ENCODE data around the gene CCNY. TPM values are rescaled to one million over a fixed set of nuclear protein-coding genes. Genes with fewer than 3 reads are reported as not detected.
"Not testable (repeated sequence)": the region's sequence is repeated elsewhere in the genome, so short reads cannot be mapped to it uniquely, and the experiment has no call there.

CCNY gene
- total and polyA plus RNA-seq, 9 donors = 28.3 to 87.0 (median 60.9) TPM

DNA sequence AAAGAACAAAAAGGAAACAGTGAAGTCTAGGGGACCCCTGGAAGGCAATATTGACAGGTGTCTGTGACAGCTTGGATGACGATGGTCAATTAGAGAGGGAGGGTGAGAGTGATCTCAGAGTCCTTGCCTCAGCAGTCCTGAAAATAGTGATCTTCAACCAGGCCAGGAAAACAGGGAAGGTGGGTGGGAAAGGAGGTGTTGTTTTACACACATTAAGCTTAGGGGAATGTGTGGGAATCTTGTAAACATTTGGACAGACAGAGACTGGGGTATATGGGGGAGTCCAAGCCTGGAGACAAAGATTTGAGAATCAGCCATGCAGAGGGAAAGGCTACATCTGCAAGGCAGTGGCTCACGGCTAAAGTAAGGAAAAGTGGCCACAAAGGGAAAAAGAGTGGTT lies 27.5 kb upstream of the CCNY start:
- TF ChIP-seq EP300 (IDR thresholded peaks at IDR 0.05) (no peak), POLR2A (IDR thresholded peaks at IDR 0.05) (no peak)
- TF ChIP-seq, protein P1, sequence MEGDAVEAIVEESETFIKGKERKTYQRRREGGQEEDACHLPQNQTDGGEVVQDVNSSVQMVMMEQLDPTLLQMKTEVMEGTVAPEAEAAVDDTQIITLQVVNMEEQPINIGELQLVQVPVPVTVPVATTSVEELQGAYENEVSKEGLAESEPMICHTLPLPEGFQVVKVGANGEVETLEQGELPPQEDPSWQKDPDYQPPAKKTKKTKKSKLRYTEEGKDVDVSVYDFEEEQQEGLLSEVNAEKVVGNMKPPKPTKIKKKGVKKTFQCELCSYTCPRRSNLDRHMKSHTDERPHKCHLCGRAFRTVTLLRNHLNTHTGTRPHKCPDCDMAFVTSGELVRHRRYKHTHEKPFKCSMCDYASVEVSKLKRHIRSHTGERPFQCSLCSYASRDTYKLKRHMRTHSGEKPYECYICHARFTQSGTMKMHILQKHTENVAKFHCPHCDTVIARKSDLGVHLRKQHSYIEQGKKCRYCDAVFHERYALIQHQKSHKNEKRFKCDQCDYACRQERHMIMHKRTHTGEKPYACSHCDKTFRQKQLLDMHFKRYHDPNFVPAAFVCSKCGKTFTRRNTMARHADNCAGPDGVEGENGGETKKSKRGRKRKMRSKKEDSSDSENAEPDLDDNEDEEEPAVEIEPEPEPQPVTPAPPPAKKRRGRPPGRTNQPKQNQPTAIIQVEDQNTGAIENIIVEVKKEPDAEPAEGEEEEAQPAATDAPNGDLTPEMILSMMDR (IDR thresholded peaks at IDR 0.05) = no peak
- Histone ChIP-seq H3K9me3 (no peaks in the 10 kb centered on the region), H3K4me1 (ENCODE audit: insufficient read depth) (no peaks in the 10 kb centered on the region), H3K27ac (no peak overlapping the region), H3K4me3 (no peak overlapping the region), H3K36me3 (no peaks in the 10 kb centered on the region), H3K27me3 (no peaks in the 10 kb centered on the region)
- no peak for DNase-seq
- intact Hi-C loops (cut with DNase I) = no loop called here
- 8 to 18% (median 9%) methylated on average over 2 of the region's 2 CpGs for WGBS, 3 donors

DNA sequence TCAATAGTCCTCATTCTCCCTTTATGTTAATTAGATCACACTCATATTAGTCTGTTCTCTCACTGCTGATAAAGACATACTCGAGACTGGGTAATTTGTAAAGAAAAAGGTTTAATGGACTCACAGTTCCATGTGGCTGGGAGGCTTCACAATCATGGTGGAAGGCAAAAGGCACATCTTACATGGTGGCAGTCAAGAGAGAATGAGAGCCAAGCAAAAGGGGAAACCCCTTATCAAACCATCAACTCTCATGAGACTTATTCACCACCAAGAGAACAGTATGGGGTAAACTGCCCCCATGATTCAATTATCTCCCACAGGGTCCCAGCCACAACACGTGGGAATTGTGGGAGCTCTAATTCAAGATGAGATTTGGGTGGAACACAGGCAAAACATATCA lies 22.2 kb upstream of the CCNY start:
- WGBS, 3 donors = 70 to 83% (median 77%) methylated on average over 2 of the region's 2 CpGs
- H3K27ac ChIP-seq; DNase-seq; H3K4me1 ChIP-seq (ENCODE audit: insufficient read depth); intact Hi-C loops (cut with DNase I); H3K4me3 ChIP-seq; H3K36me3 ChIP-seq; H3K27me3 ChIP-seq; H3K9me3 ChIP-seq: not testable (repeated sequence)

DNA sequence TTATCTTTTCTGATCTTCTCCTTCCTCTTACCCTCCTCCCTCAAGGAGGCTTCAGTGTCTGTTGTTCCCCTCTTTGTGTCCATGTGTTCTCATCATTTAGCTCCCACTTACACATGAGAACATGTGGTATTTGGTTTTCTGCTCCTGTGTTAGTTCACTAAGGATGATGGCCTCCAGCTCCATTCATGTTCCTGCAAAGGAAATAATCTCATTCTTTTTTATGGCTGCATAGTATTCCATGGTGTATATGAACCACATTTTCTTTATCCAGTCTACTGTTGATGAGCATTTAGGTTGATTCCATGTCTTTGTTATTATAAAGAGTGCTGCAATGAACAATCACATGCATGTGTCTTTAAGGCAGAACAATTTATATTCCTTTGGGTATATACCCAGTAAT lies 21.1 kb upstream of the CCNY start:
- H3K9me3 ChIP-seq; intact Hi-C loops (cut with DNase I); H3K27me3 ChIP-seq; DNase-seq; H3K27ac ChIP-seq; H3K4me1 ChIP-seq (ENCODE audit: insufficient read depth); H3K36me3 ChIP-seq; H3K4me3 ChIP-seq: not testable (repeated sequence)

DNA sequence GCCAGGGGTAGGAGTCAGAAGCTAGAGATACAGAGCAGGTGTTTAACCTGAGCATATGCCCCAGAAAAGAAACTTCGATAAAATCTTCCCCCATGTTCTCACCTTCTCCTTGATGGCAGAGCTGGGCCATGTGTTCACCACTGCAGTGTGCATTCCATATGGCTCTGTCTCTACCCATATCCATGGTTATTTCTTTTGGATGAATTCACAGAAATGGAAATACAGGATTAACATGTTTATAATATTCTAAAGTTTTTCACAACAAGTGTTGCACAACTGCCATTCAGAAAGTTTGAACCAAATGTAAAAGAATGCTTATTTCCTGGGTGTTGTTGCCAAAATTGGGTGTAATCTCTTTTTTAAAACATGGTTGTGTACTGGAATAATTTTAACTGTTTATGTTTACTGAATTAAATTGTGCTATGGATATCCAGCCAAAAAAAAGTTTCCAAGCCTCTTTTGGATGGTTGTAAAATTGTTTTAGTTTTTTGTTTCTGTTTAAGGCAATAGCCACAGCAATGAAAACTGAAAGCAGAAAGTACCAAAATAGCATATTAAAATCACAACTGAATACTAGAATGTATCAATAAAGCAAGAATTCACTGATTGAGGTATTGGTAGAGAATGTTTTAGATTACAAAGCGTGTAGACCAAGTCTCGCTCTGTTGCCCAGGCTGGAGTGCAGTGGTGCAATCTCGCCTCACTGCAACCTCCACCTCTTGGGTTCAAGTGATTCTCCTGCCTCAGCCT lies 19.9 kb upstream of the CCNY start:
- Histone ChIP-seq H3K9me3 (no peaks in the 10 kb centered on the region), H3K27ac (no peak overlapping the region), H3K36me3 (no peaks in the 10 kb centered on the region), H3K27me3 (no peaks in the 10 kb centered on the region), H3K4me1 (ENCODE audit: insufficient read depth) (no peaks in the 10 kb centered on the region), H3K4me3 (no peak overlapping the region)
- DNase-seq = no peak
- WGBS, 3 donors = 51 to 82% (median 79%) methylated on average over 4 of the region's 4 CpGs
- TF ChIP-seq POLR2A (IDR thresholded peaks at IDR 0.05) (no peak), EP300 (IDR thresholded peaks at IDR 0.05) (no peak)
- TF ChIP-seq, protein P1 (IDR thresholded peaks at IDR 0.05) = no peak
- intact Hi-C loops (cut with DNase I) = no loop called here

DNA sequence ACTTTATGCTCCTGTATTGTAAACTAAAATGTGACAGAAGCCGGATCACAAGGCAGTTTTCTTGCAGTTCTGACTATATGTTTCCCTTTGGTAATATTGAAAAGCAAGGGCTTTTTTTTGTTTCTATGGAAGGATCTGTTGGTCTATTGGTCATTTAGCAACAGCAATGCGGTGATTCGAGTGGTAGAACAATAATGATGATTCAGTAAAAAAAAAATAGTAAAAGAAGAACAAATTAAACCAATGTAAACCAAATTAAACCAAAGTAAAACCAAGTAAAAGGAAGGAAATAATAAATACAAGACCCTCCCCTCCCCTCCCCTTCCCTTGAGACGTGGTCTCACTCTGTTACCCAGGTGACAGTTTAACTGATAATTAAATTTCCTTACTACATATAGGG lies 17.8 kb upstream of the CCNY start:
- WGBS, 3 donors = 83 to 98% (median 98%) methylated on average over 4 of the region's 4 CpGs
- H3K27me3 ChIP-seq = no peaks in the 10 kb centered on the region
- H3K4me1 ChIP-seq (ENCODE audit: insufficient read depth) = no peaks in the 10 kb centered on the region
- no peak for DNase-seq
- H3K36me3 ChIP-seq = no peaks in the 10 kb centered on the region
- H3K4me3 ChIP-seq = no peak overlapping the region
- H3K27ac ChIP-seq = no peak overlapping the region
- TF ChIP-seq EP300 (IDR thresholded peaks at IDR 0.05) (no peak), POLR2A (IDR thresholded peaks at IDR 0.05) (no peak)
- TF ChIP-seq, protein P1 (IDR thresholded peaks at IDR 0.05) = no peak
- H3K9me3 ChIP-seq = no peaks in the 10 kb centered on the region
- intact Hi-C loops (cut with DNase I) = no loop called here
